NOMO-1 treated with DMSO at 0.1 percent for 48 hours (cell line): ENCODE results near the gene PCNA.
A peak's percentile ranks its signal among the peaks of the same experiment; 100 is the strongest.

ENCODE experiments used
- DNase-seq: peaks from one replicate; lab custom pipeline; 2025; ENCODE audit not compliant: unreplicated experiment; lab: John Stamatoyannopoulos, UW

PCNA gene

DNA sequence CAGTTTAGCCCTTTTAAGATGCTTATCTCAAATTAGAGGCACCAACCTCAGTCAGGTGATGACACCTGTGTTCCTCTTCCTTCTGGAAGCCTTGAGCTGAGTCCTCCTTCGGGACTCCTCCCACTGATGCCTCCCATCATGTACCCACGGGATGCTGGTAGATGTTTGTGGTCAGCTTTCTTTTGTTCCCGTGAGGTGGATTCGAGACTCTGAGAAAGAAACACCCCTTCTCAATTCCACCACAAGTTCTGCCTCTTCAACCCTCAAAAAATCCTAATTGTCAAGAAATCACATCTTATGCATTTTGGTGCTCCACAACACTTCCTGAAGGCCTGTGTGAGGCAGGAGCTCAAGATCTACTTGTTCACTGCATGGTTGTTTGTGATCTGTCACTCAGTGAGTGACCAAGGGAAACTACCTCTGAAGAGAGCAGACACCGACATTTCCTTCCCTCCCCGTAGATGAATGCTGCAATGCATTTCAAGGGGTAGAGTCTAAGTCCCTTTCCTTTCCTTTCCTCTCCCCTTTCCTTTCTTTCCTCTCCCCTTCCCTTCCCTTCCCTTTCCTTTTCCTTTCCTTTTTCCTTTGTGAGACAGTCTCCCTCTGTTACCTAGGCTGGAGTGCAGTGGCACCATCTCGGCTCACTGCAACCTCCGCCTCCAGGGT, 50.5 kb downstream of the PCNA start:
- DNase-seq = no peak

DNA sequence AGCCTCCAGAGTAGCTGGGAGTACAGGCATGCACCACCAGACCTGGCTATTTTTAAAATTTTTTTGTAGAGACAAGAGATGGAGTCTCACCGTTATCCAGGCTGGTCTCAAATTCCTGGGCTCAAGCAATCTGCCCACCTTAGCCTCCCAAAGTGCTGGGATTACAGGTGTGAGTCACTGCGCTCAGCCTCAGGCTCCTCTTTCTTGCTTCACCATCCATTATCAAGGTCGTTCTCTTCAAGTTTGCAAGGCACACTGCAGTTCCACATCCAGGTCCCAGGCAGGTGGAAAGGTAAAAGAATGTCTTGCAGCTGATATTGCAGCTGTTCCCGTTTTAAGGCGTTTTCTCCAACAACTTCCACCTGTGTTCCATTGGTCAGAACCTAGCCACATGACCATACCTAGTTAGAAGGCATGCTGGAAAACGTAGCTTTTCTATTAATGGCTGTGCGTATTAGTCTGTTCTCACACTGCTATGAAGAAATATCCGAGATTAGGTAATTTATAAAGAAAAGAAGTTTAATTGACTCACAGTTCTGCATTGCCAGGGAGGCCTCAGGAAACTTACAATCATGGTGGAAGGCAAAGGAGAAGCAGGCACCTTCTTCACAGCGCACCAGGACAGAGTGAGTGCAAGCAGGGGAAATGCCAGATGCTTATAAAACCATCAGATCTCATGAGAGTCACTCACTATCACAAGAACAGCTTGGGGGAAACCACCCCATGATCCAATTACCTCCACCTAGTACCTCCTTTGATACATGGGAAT, 51.7 kb downstream of the PCNA start:
- DNase-seq = no peak

DNA sequence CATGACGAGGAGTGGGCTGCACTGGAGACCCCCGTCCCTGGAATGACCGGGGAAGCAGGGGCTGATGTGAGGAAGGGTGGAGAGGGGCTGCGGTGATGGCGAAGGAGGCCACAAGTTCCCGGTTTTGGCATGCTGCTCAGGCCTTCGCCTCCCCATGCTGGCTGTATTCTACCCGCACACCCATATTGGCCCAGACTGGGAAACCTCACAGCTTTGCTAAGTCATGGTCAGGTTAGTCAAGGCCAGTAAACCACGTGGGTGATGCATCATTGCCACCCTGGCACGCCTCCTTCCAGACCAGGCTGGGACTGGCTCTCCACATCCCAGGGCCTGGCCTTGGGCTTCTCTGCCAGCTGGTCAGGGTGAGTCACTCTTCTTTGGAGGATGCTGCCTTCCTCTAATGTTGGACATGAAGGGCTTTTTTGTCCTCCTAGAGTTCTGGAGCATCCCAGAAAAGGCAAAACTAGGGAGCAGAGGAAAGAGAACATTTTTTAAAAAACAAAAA, 53.8 kb downstream of the PCNA start:
- DNase-seq = peak; percentile 80

DNA sequence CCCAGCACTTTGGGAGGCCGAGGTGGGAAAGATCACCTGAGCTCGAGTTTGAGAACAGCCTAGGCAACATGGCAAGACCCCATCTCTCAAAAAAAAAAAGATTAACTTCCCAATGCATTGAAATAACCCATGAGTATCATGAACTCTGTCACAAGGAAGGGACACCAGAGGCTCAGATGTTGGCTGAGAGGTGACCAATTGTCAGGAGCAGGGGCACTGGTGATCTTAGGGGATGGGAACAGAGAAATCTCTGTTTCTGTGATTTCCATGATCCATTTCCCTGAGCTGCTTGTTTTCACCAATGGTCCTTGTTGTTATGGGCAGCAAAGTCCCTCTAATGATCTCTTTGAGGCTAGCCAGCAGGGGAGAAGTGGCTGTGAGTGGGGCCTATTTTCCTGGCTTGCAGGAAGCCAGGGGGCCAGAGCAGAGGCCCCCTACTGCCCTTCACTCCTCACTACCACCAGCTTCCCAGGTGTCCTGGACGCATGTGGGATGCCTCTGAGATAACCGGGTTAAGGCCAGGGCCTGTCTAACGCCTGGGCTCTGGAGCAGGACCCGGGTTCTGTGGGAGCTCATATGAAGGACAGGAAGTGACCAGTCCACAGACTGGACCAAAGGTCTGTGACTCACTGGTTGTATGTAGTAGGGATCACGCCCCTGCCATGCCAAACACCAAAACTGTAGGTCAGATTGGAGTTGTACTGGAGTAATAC, 54.4 kb downstream of the PCNA start:
- DNase-seq = no peak
